ENCODE results near the gene FAM53C.
A peak's percentile ranks its signal among the peaks of the same experiment; 100 is the strongest.
"Not testable (repeated sequence)": the region's sequence is repeated elsewhere in the genome, so short reads cannot be mapped to it uniquely, and the experiment has no call there.

FAM53C gene

DNA sequence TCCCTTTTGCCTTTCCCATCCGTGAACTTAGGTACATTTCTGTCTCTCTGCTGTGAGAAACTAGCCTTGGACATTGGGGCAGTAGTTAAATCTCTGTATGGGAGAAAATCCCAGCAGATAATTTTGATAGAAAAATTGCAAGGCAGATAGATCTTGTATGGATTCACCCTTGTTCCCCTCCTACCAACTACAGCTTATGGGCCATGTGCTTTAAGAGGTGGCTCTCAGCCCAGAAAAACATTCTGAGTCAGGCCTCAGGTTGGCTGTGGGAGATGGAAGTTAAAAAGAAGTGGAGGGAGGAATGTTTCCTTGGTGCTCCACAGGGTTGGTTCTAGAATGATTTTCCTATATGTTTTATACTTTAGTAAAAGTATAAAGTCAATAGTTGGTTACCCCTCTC, 13.0 kb downstream of the FAM53C start:
- peak; percentile 44 for DNase-seq (ENCODE audit: low read depth)

DNA sequence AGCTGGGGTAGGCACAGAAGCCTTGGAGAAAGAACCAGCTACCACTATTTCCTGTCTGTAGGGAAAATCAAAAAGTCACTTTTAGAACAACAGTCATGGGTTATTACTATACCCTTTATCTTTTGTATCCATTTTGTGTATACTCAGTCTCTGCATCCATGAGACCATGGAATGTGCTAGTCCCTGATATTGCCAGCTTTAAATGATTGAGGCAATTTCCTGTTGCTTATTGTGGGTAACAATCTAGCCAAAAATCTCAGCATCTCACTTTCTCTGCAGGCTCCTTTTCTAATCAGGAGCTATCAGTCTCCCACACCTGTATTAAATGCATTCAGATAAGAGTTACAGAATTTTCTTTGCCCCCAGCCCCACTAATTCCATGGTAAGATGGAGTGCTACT, 13.5 kb downstream of the FAM53C start:
- no peak for DNase-seq (ENCODE audit: low read depth)

DNA sequence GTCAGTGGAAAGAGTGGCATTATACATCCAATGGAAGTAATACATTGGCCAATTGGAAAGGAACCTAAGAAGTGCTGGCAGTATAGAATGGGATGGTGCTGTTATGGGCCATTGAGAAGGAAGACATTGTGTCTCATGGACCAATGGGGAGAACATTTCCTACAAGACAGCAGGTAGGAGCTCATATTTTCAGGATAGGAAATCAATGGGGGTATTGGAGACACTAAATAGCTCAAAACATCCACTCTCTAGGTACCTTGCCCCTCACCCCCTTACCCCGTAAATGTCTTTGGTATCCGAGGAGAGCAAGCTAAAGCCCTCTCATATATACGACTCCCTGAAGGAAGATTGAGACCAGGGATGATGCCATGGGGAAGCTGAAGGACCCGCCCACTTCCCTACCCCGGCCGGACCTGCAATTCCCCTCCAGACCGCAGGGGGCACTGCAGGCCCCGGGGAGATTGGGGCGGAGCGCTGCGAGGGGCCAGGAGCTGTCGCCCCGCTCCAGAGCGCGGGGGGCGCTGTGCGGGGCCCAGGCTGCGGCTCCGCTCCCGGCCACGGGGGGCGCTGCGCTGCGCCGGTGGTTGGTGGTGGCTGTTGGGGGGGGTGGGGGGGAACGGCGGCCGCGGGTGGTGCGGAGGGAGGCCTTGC, 14.1 kb downstream of the FAM53C start, which contains the start of gene KDM3B:
Gene KDM3B, plus strand, starts transcription at position 615 of the 651 bp plus-strand sequence. CDS start 111 bp downstream, outside the sequence.
- DNase-seq (ENCODE audit: low read depth) = peak; percentile 77

DNA sequence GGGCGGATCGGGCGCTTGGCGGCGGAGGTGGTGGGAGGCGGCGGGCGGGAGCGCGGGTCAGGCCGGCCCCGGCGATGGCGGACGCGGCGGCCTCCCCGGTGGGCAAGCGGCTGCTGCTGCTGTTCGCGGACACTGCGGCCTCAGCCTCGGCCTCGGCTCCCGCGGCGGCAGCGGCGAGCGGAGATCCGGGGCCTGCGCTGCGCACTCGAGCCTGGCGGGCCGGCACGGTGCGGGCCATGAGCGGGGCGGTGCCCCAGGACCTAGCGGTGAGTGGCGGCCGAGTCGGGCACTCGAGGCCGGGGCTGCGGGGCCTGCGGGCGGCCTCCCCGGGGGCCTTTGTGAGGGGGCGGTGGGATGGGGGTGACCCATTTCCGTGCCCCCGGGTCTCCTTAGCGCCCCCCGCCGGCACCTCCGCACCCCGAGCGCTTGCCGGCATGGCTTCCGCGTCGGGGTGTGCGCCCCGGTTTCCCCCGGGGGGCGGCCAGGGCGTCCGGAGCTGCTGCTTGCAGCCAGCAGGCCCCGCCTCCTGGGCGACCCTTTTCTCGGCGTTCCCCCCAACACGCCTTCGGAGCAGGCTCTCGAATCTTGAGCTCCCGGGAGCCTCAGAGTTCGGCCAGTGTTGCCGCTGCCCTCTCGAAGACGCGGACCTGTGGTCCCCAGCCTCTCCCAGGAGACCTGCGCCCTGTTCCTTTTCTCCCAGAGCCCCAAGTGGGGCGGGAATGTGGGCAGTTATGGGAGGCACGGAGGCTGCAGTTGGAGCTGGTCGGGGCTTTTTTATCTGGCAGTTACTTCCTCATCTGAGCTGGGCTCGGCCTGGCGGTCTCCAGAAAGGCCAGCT, 14.9 kb downstream of the FAM53C start:
- DNase-seq (ENCODE audit: low read depth) = peak; percentile 42

DNA sequence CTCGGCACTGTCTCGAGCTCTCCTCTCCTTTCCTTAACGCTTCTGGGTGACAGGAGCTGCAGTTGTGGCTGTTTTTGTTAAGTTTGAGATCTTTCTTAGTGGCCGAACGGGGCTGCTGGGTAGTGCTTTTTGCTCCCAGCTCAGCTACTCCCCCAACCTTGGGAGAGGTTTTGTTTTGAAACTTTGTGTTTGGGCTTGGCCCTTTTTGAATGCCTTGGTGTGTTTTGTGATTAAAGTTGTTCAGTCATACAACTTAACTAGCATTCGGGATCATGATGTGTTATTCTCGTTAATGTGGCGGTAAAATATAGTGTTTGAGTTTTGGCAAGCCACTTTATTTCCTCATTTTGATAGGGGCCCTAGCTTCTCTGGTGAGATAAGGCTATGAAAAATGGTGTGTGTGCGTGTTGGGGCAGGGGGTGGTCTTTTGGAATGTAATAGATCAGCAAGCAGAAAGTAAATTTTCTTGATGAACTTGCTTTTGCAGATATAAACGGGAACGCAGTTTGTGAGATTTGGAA, 15.6 kb downstream of the FAM53C start:
- no peak for DNase-seq (ENCODE audit: low read depth)

DNA sequence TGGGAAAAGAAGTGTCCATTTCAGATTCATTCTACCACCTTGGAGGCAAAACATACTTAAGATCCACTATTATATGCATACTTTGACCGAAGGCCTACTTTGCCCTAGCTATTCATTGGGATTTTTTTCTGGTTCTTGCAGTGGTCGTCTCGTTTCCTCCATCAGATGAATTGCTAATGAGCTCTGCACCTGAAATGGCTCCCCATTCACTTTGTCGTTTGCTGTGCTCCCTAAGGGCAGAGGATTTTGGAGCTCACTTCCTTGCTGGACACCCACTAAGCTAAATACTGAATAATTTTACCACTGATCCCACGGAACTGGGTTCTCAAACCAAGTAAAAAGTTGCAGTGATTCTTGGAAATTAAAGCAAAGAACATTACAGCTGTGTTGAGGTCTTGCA, 16.3 kb downstream of the FAM53C start:
- no peak for DNase-seq (ENCODE audit: low read depth)

DNA sequence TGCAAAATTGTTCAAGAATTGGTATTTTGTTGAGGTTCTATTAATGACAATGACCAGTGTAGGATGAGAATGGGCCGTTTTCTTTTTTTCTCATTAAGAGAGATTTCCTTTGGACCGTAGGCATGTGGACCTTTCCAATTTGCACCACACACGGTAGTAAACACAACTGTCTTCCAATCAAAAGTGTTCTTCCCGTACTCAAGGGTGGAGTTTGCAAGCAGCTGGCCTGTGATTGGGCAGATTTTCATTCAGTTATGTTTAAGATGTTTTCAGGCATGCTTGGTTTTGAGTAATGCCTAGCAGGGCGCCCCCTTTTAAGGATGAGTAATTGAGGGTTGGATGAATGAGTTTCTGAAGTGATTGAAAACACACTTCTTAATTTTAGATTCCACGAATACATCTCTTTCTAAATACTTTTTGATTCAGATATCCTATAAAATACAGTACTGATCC, 16.9 kb downstream of the FAM53C start:
- DNase-seq (ENCODE audit: low read depth) = peak; percentile 84

DNA sequence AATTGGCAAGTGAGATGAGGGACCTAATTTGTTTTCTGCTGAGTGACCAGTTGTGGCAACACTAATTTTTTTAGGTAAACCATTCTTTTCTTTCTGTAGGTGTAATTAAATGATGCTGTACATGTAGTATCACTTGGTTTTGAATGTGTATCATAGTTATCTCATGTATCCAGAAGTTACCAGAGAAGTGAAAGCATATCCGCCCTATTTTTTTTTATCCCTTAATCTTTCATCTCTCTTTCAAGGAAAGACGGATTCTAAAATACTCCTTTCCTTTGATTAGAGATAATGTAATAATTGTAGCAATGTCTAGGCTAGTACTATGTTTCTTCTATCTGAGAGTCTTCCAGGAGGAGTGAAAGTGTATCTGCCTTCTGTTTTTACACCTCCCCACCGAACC, 21.6 kb downstream of the FAM53C start:
- no peak for DNase-seq (ENCODE audit: low read depth)

DNA sequence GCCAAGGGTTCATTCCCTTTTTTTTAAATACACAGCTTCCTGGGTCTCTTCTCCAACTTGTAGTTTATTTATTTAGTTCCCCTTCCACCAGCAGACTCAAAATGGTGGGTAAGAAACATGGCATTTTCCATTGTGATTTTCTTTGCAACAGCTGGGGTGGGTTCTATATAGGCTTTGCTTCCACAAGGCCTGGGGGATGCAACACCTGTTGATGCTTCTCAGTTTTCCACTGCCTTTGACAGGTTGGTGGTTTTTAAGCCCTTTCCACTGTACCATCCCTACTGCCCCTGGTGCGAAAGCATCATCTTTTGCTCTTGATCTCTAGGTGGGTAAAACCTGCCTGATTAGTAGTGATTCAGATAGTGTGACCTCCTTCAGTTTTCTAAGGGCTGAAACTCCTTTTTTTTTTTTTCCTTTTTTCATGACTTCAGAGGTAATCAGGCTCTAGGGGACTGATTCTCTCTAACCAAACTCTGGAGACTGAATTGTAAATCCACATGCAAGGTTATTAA, 22.9 kb downstream of the FAM53C start:
- no peak for DNase-seq (ENCODE audit: low read depth)

DNA sequence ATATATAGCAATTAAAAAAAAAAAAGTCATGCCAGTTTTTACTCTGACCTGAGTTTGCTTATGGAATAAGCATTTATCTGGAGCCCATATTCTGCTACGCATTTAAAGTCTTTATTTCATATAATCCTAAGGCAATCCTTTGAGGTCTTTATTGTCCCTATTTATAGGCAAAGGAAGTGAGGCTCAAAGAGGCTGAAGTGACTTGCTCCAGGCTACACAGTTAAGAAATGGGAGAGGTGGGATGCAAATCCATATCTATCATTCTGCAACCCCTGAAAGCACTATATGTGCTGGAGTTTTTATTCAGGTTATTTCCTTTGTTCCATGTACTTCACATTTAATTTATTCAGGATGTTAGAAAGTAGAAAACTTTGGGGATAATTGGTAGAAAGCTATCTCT, 26.5 kb downstream of the FAM53C start:
- no peak for DNase-seq (ENCODE audit: low read depth)

DNA sequence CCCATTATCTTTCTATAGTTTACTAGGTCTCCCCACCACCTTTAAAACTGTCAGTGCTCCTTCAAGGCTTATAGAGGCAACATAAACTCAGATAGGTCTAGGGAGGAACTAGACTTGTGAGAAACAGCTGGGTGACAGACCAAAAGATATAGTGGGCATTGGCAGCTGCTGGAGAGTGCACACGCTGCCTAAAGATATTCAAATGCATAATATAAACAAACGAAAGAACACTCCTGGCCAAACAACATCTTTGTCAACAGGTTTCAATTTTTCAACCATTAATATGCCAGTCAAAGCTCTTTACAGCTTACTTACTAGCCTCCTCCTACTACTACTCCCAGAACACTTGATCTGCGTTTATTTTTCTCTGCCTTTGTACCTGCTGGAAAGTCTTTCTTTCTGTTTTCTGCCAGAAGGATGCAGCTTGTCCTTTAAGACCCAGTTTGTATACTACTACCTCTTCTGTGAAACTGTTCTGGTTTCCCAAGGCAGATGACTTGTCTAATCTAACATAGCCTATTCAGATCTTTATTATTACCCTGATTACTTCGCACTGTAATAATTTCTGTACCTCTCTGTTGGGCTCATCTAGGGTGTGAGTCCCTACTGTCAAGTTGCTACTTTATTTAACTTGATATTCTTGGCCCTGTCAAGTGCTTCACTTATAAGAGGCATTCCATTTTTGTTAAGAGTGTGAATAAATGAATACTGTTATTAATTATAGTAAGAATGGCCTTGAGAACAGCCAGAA, 28.7 kb downstream of the FAM53C start:
- no peak for DNase-seq (ENCODE audit: low read depth)

DNA sequence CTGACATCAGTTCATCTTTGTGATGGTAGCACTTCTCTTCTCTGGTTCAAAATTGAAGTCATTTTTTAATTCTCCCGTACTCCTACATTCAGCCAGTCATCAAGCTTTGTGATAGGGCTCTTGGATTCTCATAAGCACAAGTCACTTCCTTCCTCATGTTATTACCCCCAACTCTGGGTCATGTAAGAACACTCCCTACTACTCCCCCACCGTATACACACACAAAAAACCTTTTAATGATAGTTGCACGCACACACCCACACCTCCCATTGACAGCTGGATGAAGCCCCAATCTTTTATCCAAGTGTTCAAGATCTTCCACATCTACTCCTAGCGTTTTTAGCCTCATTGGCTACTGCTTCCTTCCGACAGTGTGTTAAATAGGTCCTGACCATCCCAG, 31.2 kb downstream of the FAM53C start:
- no peak for DNase-seq (ENCODE audit: low read depth)

DNA sequence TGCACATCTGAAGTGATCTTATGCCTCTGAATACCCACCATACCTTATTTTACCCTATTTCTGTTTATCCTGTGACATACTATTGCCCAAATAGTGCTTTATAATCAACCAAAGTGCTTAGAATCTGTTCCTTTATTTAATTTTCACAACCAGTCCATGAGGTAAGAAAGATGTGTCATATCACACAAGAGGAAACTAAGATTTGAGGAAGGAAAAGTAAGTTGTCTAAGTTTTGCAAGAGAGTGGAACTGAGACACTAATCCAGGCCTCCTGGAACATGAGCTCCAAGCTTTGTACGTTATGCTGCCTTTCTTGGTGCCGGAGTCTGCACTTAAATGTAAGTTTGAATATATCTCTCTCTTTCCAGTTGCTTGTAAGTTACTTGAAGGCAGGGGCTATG, 31.6 kb downstream of the FAM53C start:
- DNase-seq (ENCODE audit: low read depth) = peak; percentile 61

DNA sequence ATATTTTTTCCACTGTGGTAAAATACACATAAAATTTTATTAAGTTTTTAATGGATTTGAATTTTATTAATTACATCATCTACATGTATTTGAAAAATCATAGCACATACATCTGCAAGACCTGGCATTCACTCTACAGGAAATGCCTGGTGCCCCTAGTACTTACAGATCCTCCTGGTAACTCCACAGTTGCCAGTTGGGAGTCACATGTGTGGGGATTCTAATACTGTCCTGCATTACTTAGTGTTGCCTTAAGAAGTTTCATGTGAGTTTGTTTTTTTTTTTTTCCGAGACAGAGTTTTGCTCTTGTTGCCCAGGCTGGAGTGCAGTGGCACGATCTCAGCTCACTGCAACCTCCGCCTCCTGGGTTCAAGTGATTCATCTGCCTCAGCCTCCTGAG, 32.5 kb downstream of the FAM53C start:
- DNase-seq (ENCODE audit: low read depth) = no peak

DNA sequence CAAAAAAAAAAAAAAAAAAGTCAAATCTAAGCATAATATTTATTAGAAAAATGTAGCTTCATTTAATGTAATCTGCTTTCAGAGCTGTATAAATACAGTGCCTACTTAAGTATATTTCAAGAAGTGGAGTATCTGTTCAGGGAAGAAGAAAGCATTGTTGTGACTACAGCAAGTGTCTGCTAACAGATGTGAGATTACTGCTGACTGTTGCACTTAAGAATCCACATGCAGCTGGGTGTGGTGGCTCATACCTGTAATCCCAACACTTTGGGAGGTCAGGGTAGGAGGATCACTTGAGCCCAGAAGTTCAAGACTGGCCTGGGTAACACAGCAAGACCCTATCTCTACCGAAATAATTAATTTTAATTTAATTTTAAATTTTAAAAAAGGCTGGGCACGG, 33.4 kb downstream of the FAM53C start:
- DNase-seq (ENCODE audit: low read depth) = no peak

DNA sequence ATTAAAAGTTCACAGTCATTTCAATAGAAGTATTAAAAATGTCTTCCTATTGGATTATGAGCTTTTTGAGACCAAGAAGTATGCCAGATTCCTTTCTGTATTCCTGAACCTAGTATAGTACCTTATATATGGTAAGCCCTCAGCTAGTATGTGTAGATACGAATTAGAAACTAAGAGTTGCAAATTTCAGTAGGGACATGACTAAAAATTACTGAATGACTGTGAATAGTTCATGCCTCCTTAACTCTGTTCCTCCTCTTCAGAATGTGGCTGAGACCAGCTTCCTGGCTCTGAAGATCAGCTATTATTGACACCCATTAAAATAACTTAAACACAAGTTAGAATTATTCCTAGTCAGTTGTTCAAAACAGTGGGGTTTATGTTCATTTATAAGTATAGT, 34.2 kb downstream of the FAM53C start:
- no peak for DNase-seq (ENCODE audit: low read depth)

DNA sequence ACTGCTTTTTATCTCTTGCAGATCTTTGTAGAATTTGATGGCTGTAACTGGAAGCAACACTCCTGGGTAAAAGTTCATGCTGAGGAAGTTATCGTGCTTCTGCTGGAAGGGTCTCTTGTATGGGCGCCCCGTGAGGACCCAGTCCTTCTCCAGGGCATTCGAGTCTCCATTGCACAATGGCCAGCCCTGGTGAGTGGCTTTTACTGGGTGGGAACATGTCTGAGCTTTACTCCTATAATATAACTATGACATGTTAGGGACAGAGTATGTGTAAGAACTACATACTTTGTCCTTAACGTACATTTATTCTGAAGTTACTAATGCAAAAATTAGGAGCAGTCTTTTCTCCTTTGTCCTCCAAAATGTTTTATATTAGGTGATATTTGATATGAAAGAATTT, 34.6 kb downstream of the FAM53C start:
- DNase-seq (ENCODE audit: low read depth) = no peak

DNA sequence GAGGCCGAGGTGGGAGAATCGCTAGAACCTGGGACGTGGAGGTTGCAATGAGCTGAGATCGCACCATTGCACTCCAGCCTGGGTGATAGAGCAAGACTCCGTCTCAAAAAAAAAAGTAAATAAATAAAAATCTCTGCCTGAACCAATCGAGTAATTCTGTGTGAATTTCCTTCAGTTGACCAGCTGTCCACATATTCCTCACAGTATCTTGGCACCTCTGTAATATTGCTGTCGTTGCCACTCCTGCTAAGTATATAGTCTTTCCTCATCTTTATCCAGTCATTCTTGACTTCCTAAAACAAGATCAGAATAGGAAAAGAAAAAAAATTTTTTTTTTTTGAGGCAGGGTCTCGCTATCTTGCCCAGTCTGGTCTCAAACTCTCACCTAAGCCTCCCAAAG, 44.3 kb downstream of the FAM53C start:
- no peak for DNase-seq (ENCODE audit: low read depth)

DNA sequence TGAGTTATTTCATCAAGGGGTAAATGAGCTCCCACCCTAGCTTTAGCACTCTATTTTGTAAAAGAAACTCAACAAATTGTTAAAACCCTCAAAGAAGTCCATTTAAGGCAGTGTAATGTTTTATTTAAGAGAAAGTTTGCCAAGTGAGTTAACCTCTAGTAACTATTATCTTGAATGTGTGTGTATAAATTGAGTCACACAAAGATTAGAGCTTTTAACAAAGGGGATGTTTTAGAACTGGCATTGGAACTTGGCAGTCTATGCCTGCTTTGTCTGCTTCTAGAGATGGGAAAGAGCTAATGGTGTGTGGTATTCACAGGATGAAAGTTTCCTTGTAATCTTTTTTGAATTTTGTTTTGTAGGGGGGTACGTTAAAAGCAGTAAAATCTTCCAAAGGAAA, 47.6 kb downstream of the FAM53C start:
- DNase-seq (ENCODE audit: low read depth) = no peak

DNA sequence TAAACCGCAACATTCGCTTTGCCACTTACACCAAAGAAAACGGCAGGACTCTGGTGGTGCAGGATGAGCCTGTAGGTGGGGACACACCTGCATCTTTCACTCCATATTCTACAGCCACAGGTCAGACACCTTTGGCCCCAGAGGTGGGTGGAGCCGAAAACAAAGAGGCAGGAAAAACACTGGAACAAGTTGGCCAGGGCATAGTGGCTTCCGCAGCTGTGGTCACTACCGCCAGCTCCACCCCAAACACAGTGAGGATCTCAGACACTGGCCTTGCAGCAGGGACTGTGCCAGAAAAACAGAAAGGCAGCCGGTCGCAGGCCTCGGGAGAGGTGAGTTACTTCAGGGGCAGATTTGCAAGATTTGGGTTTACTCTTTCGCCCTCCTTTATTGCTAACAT, 48.2 kb downstream of the FAM53C start:
- DNase-seq (ENCODE audit: low read depth) = no peak

DNA sequence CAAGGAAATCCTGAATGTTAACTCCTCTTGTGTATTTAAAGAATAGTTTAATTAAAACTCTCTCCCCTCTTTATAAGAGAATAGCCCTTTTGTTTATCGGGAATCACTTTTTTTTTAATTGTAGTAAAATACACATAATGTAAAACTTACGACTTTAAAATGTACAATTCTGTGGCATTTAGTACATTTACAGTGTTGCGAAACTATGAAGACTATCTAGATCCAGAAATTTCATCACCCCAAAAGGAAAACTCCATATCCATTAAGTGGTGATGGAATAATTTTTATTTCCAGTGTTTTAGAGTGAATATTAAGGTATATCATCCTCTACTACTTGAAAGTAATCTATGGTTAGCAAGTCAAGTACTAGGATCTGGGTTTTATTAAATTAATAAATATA, 51.3 kb downstream of the FAM53C start:
- DNase-seq (ENCODE audit: low read depth) = peak; percentile 29

DNA sequence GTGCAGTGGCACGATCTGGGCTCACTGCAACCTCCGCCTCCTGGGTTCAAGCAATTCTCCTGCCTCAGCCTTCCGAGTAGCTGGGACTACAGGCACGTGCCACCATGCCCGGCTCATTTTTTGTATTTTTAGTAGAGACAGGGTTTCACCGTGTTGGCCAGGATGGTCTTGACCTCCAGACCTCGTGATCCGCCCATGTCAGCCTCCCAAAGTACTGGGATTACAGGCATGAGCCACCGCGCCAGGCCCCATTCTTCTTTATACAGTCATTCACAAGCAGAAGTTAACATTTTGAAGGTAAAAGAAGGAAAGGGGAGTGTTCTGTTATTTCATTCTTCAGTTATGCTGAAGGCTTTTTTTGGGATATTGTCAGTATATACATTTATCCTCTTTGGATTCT, 51.8 kb downstream of the FAM53C start:
- DNase-seq (ENCODE audit: low read depth) = not testable (repeated sequence)

Measured in amniotic epithelial cell (primary cell).